ENCODE data around the gene CUX1.

The CUX1 gene

GRCh38 chr7:102254521-102254920 is 437.1 kb downstream of the CUX1 start:
- no peak for DNase-seq

DNA sequence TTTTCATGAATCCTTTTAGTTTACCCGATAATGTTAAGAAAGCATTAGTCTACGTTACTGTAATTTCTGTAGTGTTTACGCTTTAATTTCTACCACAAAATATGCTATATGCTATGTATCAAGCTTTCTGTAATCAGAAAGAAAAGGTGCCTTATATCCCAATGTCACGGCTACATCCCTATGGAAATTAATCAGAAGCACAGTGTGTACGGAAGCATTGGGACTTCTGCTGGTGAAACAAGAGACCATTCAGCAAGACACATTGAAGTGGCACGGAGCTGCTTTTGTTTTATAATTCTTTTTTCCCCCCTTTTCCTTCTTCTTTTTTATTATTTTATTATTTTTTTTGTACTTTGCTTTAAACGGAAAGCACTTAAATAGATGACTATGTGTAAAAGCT is 438.1 kb downstream of the CUX1 start:
- no peak for DNase-seq

DNA sequence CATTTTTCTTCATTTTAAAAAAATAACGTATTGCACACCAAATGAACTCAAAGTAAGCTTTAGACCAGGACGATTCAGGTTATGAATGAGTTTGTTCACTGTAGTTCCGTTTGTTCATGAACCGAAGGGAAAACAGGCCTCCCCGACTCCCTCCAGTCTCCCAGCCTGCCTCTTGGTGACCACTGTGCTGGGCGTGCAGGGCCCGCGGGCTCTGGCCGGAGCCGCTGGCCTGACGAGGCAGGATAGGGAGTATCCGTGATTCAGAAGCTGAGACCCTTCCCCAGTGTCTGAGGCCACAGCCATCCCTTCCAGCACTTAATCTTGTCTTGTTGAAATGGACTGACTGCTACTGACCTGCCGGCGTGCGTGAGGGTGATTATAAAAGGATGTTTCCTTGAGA is 438.5 kb downstream of the CUX1 start:
- no peak for DNase-seq

- DNase-seq = no peak
Measured at GRCh38 chr7:102258073-102258748, 440.8 kb downstream of the CUX1 start.

- DNase-seq = no peak
Measured at GRCh38 chr7:102258749-102259107, 441.3 kb downstream of the CUX1 start.

DNA sequence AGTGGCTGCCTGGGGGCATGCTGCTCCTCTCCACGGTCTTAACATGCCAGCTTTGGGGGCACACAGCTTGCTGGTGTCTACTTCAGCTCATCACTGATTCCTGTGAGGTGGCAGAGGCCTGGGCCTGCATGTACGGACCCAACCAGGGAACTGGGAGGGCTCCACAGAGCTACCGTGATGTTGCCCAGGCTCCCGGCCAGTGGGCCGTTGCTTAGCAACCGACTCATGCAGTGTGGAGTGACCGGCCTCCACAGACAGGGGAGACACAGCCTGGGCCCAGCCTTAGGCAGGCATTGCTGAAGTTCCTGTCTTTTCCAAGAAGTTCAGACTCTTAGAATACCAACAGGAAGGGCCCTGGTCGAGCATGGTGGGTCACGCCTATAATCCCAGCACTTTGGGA is 443.4 kb downstream of the CUX1 start:
- peak; percentile 57 for DNase-seq

DNA sequence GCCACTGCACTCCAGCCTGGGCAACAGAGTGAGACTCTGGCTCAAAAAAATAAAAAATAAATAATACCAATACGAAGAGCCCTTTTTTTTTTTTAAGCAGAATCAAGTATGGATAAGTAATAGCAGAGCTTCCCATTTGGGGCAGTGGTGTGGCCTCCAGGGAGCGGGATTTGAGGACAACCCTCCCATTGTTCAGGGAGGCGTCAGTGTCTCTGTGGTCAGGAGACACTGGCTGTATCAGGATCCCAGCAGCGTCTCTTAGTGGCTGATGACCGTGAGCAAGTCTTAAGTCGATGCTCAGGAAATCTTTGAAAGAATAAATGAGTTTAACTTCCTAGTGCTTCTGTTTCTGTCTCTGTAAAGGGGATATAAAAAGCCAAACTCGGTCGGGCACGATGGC is 444.0 kb downstream of the CUX1 start:
- no peak for DNase-seq

DNA sequence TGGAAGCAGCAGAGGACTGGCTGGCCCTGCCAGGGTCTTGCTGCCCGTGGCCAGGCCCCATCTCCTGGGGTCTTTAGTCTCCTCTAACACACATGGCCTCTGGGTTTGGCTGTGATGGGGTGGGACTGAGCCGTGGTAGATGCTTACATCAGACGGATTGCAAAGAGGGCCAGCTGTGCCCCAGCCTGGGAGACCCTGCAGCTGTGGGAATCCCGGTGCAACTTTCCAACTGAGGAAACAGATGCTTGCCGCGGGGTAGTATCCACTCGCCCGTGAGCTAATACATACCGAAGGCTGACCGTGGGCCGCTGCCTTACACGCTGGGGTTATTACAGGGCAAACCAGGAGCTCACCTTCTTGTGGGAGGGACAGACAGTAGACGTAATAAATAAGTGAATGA is 445.1 kb downstream of the CUX1 start:
- no peak for DNase-seq

DNA sequence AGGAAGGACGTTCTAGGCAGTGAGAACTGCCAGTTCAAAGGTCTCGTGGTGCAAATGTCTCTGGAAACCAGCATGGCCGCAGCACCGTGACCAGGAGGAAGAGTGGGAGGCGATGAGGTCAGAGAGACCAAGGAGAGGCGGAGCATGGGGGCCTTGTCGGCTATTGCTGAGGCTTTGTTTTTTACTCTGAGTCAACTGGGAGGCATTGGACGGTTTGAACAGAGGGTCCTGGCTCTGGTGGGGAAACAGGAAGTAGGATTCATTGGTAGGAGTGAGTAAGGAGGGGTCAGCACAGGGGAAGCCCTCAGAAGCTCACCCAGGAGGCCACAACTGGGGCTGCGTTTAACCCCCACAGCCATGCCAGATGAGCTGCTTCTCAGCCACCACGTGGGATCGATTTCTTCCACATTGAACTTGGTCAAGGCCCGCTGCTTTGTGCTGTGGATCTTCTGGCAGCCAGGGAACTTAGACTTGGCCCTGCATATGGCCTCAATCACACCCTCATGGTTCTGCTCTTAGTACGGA is 447.0 kb downstream of the CUX1 start:
- DNase-seq = no peak

GRCh38 chr7:102266541-102266940 is 449.1 kb downstream of the CUX1 start:
- no peak for DNase-seq

DNA sequence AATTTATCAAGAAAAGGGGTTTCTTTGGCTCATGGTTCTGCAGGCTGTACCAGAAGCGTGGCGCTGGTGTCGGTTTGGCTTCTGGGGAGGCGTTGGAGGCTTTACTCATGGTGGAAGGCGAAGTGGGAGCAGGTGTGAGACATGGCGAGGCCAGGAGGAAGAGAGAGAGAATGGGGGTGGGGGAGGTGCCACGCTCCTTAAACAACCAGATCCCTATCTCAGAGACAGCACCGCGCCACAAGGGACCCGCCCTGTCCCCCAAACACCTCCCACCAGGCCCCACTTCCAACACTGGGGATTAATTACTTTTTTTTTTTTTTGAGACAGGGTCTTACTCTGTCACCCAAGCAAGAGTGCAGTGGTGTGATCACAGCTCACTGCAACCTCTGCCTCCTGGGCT is 451.2 kb downstream of the CUX1 start:
- no peak for DNase-seq

DNA sequence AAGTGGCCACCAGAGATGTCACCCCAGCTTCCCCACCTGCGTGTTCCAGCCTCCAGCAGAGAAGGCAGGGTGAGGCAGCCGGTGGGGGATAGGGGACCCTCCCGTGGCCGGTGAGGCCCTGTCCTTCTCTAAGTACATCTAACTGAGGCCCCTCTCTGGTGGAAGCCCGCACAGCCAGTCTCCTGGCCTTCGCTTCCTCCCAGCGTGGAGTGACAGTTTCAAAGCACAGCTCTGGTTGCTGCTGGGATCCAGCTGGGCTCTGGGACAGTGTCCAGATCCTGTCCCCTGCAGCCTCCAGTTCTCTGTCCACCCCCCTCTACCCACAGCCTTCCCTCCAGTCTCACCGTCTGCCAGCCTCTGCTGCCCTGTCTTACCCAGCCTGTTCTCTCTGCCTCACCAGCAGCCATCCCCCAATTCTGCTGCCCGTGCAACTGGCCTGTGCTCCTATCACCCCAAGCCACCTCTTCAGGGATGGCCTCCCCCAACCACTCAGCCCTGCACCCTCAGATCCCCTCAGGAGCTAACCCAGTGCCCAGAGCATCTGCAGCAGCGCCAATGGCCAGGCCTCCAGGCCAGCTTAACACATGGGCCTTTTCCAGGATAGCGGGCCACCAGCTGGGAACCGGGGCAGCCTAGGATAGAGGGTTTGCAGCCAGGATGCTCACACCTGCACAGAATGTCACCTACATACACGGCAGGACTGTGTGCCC is 452.9 kb downstream of the CUX1 start:
- DNase-seq = no peak

DNA sequence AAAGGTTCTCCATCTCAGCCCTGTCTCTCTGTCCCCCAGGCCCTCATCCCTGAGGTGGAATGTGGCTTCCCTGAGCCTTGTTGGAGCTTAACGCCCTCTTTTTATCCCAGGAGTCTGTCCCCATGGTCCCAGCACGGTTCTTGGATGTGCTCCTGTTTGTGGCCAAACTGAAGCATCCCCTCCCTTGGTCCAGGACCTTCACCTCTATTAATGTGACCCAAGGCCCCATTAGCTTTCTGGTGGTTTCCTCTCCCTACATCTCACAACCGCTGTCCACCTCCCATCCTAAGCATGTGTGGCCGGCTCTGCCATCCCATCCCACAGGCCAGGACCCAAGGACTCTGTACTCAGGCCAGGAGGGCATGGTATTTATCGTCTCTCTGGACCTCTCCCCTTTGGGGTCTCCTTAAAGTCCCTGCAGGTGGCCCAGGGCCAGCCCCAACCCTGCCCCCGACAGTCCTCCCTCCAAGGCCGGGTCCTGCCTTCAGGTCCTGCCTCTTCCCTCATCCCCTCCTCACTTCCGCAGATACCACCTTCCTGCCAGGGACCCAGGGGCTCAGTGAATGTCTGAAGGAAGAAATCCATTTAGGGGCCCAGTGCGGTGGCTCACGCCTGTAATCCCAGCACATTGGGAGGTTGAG is 453.9 kb downstream of the CUX1 start:
- no peak for DNase-seq

DNA sequence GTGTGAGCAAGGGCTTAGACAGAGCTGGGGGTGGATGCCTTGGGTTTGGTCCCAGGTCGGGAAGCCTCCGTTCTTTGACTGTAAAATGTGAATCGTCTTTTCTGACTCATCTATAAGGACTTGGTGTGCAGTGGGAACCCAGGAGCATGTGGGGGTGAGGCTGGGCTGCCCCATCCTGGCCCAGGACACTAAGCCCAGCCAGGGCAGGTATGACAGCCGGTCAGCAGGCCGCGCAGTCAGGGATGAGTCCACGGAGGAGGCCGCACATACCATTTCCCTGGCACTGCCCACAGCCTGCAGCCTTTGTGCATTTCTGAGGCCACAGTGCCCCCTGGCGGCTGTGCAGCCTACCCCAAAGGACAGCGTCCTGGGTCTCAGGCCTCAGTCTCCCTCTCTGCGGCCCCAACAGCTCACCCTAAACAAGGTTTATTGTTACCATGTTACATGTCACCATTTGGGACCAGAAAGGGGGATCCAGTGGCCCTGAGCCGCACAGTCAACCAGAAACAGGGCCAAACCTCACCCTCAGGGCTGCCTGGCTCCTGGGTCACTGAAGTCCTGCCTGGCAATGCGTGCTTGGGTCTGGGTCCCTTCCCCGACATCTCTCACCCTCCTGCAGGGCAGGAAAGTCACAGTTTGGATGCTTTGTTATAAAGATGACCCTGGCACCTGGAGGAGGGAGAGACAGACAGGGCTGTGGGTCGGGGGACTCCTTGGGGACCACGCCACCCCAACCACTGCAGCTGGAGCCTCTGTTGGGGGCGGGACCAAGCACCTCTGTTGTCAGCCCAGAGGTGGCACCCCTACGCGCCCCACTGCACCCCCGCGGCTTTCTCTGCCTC is 454.9 kb downstream of the CUX1 start:
- DNase-seq = peak; percentile 84

GRCh38 chr7:102272917-102273748 is 455.7 kb downstream of the CUX1 start:
- DNase-seq = no peak

DNA sequence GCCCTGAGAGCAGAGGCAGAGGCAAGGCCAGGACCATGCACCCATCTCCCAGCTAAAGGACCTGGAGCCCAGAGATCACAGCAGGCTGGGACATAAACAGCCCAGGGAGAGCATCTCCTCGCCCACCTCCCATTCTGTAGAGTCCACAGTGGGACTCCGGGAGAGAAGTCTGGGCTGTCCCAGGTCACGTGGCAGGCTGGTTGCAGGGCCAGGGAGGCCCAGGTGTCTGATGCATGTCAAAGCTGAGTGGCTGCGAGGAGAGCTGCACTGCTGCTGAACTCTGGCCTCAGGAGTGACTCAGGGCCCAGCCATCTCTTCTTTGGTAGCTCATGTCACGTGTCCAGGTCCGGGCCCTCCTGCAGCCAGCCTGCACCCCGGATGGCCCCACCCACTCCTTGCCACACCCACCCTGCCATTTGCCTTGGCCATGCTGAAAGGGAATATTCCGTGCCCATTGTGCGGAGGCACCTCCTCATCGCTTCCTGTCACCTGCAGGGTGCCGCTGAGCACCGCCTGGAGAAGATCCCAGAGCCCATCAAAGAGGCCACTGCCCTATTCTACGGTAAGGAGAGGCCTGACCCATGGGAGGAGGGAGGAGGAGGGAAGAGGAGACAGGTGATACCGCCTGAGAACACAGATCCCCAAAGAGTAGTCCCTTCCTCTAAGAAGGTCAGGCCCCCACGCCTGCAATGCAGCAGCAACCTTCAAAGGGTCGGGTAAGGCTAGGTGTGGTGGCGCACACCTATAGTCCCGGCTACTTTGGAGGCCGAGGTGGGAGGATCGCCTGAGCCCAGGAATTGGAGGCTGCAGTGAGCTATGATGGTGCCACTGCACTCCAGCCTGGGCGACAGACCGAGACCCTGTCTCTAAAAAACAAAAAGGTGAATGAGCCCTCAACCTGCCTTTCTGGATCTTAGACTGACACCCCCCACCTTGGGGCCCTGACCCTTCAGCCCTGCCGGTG is 456.6 kb downstream of the CUX1 start:
- no peak for DNase-seq

DNA sequence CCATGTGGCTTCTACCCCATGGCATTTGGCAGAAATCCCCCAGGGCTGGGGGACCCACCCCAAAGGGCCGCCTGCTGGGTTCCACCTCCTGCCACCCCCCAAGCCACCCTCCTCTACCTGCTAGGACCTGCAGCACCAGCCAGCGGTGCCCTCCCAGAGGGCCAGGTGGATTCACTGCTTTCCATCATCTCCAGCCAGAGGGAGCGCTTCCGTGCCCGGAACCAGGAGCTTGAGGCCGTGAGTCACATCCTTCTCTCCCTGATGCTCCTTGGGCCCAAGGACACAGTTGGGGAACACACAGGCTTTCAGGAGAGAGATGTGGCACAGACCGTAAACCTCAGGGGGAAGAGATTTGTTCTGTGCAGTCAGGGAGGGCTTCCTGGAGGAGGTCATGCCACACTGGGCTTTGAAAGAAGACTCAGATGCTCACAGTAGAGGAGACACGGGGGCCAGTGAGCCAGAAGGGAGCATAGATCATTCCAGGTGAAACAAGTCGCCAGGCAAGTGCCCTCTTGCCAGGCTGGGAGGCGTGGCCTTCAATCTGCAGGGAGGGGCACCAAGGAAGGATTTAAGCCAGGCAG is 457.8 kb downstream of the CUX1 start:
- DNase-seq = no peak

DNA sequence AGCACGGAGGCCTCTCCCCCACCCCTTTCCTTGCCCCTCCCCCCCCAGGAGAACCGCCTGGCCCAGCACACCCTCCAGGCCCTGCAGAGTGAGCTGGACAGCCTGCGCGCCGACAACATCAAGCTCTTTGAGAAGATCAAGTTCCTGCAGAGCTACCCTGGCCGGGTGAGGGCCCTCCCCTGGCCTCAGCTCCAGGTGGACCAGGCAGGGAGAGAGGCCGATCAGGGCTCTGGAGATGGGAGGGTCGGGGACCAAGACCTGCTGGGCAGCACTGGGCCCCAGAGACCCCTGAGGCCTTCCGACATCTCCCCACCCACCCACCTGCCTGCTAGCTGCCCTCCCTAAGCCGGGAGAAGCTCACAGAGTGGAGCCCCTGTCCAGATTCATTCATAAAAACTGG is 460.5 kb downstream of the CUX1 start:
- DNase-seq = no peak

GRCh38 chr7:102279537-102280400 is 462.3 kb downstream of the CUX1 start:
- DNase-seq = peak; percentile 79

DNA sequence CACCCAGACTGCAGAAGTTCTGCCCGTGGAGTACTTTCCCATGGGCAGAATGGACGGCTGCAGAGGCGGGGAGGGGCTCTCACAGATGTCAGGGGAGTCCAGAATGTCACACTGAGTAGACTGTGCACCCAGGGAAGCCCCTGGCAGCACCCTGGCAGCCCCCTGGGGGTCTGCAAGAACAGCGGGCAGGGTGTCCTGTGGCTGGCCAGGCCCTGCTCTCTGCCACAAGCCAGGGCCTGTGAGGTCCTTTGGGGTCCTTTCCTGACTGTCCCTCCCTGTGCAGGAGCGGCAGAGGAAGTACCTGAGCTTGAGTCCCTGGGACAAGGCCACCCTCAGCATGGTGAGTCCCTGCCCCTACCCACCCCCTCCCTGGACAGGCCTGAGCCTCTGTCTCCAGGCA is 463.1 kb downstream of the CUX1 start:
- DNase-seq = no peak

All from femur (tissue), 1 donor.